Kasumi-1 (cell line): ENCODE results near the gene OSM.

Experiments used
- DNase-seq, 2 experiments: peaks; one replicate each; lab custom pipeline; 2025; lab: John Stamatoyannopoulos, UW

The OSM gene

DNA sequence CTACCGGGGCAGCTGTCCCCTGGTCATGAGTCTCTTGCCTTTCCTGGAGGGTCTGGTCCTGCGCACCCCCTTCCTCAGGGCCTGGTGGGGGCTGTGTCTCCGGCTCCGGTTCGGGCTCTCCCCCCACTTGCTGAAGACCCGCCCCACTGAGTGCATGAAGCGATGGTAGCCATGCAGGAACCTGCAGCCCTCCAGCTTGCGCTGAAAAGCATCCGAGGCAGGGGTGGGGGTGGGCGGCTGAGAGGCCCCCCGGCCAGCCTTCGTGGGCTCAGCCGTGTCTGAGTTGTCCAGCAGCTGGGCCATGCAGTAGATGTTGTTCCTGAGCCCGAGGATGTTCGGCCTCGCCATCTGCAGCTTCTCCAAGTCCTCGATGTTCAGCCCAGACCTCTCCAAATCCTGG is 2.8 kb downstream of the OSM start:
- DNase-seq = no peak

DNA sequence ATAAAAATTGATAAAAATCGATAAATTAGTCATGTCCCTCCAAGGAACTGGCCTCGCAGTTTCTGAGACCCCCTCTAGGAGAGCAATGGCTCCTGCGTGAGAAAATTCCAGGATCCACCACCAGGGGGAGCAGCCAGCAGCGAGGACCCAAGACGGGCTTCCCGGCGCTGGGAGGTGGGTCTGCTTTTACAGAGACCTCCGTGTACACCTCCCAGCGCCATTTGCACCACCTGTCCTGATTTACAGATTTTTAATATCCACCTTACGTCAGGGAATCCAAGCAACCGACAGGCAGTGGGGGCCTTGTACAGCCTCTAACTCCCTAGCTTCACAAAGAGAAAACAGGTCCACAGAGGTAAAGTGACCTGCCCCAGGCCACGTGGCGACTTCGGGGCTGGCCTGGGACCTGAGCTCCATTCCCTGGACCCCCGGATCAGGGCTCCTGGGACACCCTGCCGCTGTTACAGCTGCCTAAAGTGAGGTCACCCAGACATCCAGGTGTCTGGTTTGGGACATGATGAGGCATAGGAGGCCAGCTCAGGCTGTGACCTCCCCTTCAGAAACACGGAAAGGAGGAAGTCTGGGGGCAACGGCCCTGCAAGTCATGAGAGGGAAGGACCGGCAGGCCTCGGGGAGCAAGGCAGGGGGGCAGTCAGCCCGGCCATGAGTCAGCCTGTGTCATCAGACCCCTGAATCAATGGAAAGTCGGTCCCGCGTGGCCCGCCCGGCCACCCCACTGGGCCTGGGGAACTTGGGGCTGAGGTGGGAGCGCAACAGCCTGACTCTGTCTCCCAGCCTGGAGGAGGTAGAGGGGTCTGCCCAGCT is 3.5 kb downstream of the OSM start:
- peak; percentile 58 to 63 for DNase-seq

DNA sequence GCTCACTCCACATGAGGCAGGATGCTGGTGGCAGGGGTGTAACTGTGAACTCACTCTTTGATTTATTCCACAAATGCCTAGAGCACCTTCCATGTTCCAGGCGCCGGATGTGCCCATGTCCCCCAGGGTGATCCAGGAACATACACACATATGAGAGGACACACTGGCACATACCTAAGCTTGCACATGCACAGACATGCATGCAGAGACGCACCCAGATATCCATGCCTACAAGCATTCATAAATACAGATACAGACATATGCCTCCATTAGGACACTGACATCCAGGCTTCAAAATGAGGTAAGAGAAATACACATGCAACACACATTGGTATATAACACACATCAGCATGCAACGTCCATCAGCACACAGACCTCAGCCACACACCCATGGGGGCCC is 4.5 kb downstream of the OSM start:
- DNase-seq = no peak

DNA sequence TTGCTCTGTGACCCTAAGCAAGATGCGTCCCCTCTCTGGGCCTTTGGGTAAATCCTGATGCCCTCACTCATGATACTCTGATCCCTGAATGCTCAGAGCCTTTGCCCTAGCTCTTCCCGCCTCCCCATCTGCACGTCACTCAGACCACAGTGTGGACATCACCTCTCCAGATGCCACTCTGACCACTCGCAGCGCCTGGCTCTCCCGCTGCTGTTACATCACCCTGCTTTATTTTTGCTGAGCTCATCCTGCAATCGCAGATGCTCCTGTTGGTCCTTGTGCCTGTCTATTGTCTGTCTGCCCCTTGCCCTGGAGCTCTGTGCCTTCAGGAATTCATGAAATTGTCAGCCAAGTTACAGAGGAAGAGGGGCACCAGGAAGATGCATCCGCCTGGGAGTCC is 5.5 kb downstream of the OSM start:
- DNase-seq = no peak

DNA sequence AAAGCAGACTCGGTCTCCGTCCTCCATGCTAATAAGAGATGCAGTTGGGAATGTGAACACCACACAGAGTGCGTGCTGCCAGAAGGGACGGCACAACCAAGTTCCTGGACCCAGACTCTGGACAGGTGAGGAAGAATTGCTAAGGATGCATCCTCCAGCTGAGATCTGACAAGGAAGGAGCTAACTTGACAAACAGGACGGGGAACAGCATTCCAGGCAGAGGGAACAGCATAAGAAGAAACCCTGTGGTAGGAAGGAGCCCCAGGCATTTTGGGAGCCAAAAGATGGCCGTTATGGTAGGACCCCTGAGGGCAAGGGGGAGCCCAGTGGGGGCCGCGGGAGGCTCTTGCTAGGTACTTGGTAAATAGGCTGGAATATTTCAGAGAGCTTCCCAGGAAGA is 6.0 kb downstream of the OSM start:
- no peak for DNase-seq

DNA sequence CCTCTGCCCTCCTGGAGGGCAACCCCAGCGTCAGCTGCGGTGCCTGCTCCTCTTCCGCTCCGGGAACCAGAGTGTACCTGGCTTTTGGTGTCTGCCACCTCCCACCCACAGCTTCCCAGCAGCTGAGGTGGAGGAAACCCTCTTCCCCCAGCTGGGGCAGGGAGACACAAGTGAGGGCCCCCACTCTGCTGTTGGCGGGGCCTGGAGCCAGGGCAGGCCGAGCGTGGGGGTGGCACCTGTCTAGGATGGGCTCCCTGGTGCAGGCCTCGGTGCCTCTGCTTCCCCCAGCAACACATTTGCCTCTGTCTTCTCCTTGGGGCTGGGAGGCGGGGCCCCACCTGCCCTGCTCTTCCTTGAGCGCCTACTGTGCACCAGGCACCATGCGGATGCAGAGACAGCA is 6.4 kb downstream of the OSM start:
- DNase-seq = no peak

DNA sequence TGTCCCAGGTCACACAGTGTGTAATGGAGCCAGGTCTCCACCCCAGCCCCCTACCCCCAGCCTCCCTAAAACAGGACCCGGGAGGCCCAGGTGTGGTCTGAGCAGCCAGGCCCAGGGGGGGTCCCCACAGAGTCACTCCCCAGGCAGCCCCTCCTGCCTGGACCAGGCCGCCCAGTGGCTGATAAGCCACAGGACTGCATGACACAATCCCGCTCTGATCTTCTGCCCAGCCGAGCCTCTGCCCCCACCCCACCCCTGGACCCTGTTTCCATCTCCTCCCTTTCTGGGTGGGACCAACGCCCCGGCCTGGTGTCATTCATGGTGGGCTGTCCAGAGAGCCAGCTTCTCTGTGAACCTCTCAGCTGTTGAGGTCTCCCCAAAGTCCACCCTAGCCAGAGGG is 12.3 kb downstream of the OSM start:
- no peak for DNase-seq

DNA sequence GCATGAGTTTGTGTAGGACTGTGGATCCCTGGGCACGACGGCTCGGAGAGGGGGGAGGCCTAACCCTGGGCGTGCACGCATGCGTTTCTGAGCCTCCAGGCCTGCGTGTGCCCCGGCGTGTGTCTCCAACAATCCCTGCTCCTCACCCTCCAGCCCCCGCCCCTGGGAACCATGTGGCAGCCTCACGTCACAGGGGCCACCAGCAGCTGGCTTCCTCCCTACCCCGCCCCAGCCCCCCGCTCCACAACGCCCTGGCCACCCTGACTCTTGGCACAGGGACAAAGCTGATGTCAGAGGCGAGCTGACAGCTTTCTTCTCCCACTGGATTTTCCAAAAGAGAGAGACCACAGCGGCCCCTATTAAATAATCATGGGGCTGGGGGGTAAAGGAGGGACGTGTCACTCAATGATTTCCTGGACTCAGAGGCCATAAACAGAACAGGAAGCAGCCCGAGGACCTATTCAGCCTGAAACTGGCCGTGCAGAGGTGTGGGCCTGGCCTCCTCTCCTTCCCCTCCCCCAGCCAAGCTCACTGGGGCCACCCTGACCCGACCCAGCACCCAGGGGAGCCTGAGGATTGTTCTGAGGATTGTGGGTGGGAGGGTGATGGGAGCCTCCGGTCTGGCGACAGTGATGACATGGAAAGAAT is 13.3 kb downstream of the OSM start:
- DNase-seq = no peak

DNA sequence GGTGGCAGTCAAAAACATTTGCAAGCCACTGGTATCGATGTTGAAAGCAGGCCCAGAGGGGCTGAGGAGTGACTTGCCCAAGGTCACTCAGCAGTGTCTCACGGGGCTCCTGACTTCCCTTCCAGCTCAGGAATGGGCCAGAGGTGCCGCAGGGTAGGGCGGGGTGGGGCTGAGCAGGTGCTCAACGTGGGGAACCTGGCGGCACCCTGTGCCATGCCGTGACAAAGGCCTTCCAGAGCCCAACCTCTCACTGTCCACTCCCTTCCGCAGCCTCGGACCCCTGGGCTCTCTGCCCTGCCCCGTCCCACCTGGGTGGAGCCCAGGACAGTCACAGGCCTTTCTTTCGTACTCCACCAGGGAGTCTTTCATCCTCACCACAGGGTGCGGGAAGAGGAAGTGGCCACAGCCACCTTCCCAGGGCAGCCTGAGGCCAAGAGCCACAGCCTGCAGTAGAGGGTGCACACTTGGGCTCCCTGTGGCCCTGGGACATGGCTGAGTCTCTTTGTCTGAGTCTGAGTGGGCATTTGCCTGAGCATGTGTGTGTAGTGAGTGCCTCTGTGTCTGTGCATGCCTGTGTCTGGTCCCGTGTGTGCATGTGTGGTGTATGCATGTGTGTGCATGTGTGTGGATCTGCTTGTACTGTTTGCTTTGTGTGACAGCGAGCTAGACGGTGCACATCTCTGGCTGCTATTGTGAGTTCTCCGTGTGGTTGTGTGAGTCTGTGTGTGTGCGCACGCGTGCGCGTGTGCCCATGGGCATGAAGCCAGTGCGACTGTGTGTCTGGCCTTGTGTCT is 14.0 kb downstream of the OSM start:
- no peak for DNase-seq

DNA sequence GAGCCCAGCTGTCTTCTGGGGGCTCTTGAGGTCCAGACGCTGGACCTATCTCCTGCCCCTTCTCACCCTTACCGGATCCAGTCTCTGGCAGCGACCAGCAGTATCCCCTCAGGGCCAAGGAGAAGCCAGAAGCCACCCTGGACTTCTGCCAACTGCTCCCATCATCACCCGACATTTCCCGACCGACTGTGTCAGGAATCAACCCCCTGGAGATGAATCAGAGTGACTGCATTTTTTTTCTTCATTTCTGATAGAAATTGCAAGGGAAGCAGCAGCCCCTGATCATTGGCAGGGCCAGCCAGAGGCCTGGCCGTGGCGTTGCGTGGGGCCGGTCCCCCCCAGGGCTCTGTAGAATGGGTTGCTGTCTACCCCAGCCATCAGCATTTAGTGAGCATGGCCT is 14.9 kb downstream of the OSM start:
- DNase-seq = no peak

DNA sequence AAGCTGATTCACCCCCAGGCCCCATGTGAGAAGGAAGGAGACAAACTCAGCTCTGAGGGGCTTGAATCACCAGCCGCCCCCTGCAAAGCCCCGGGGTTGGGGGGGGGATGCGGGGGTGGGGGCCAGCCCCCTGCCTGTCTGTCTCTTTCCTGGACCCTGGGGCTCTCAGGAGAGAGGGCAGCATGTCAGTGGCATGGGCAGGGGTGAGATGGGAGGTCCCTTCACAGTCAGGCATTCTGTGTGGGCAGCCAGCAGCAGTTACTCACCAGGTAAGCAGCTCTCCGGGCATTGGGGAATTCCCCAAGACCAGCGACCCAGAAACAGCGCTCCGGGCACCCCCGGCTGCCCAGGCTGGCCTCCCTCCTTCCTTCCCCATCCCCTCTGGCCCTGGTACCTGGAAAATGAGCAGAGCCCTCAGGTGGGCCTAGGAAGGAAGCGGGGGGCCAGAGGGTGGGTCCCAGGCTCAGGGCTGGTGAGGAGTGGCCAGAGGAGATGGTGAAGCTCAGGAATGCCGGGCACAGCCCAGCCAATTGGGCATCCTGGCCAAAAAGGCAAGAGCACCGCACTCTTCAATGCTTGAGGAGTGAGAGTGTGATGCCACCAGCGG is 15.9 kb downstream of the OSM start:
- no peak for DNase-seq

DNA sequence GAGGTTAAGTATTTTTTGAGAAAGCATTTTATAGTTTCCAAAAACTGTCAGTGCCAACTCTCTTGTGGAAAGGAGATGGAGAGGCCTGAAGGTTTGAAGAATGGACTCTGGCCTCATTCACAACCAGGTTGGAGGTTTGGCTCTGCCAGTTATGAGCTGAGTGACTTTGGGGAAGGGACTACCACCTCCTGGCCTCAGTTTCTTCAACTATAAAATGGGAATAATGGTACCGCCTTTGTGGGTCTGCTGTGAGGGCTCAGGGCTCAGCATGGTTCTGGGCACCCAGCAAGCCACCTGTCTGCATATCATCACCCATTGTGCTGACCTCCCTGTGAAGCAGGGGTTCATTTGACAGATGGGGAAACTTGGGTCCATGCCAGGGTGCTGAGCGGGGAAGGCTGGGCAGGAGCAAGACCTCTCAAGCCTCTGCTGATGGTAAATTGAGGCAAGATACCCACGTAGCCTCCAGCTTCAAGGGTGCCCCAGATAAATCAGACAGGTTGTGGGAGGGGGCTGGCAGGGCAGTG is 16.5 kb downstream of the OSM start:
- no peak for DNase-seq

DNA sequence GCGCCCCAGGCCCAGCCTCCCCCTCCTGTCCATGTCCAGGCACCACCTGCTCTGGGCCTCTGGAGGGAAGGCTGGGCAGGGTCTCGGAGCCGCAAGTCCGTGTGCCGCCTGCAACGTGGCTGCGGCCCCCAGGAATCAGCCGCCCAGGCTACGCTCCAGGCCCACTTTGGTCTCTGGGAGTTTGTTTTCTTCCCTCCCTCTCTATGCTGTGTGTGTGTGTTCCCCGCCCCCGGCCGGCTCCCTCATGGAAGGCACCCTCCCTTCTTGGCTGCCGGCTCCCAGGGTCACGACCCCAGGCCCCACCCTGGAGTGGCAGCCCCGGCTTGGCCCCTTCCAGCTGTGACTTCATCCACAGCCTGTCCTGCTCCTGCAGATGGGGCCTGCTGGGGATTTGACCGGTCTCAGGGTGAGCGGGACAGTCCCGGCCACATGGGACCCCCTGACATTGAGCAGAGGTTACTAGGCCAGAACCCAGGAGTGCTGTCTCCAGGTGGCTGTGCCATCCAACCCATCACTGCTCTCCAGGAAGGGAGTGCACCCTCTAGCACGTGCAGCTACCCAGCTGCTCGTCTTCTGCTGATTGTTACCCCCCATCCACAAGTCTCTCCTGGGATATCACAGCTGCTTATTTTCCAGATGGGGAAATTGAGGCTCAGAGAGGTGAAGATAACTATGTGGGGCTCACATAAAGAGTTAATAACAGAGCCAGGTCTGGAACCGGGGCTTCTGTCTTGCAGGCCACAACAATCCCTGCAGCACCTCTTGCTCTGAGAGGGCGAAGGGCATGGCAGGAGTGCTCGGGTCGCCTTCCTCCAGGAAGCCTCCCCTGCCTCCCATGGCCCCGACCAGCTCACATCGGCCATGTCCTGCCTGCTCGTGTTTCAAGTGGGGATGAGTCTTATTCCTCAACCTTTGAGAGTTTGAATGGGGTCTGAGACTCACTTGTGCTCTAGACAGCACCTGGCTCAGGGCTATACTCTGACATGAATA is 17.3 kb downstream of the OSM start:
- no peak for DNase-seq

DNA sequence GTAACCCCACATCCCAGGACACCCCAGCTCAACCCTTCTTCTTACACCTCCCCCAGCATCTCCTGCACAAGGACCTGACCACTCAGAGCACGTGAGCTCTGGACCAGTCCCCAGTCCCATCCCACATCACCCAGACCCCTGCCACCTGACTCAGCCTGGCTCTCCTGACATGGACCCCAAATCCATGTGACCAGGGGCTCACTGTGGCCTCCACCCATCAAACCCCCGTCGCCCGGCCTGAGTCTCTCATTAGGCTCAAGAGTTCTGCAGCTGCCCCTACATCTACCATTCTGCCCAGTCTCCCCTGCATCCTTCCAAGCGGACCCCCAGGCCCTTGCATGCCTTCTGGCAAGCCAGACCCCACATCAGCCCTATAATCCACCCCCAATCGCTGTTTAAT is 18.2 kb downstream of the OSM start:
- DNase-seq = no peak

DNA sequence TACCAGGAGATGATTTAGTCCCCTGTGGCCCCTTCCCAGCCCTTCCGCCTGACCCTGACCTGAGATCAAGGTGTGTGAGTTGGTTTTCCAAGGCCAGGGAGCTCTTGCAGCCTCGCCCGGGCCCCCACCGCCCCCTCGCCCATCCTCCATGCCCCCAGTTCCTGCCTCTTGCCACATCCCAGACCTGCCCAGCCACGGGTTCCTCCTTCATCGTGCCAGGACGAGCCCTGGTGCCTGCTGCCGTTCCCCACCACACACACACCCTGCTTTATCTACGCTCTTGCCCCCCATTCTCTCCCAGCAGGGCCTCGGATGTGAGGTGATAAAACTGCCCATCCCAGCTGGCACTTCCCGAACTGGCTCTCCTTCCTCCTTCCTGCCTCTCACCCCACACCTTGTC is 18.7 kb downstream of the OSM start:
- DNase-seq = no peak

DNA sequence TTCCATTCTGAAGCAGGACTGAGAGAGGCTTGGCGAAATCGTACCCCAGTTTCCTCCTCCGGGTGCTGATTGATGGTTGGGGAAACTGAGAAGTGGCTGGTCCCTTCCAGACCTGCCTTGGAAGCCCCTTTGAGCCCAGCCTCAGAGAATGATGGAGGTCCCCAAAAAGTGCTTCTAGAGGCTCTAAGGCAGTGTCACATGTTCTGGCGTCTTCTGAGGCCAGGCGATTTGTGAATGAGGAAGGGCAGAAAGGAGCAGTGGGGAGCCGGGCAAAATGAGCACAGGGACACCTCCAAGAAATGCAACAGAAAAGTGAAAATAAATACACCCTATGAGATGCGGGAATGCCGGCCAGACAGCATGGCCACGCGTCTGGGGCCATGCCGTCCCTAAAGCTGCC is 19.1 kb downstream of the OSM start:
- no peak for DNase-seq

DNA sequence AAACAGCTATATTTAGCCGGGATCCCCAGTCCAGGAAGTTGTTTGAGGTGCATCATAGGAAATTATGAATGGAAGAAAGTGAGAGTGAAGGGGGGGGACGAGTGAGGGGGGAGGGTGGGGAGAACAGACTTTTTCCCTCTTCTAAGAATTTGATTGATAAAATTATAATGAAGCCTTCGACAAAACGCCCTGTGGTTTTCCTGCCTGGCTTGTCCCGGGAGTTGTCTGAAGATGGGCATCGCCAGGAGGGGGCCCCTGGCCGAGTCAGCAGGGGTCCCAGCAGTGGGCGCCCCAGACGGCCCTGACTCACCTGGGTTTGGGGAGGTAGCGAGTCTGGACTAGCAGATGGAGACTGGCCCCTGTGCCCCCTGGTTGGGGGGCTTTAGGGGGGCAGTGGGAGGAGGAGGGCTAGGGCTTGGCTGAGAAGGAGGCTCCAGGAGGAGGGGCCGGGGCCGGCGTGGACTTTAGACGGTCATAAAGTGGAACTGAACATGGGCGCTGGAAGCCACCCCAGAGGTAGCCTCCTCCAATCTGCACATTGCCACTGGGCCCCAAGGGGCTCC is 19.8 kb downstream of the OSM start:
- no peak for DNase-seq

DNA sequence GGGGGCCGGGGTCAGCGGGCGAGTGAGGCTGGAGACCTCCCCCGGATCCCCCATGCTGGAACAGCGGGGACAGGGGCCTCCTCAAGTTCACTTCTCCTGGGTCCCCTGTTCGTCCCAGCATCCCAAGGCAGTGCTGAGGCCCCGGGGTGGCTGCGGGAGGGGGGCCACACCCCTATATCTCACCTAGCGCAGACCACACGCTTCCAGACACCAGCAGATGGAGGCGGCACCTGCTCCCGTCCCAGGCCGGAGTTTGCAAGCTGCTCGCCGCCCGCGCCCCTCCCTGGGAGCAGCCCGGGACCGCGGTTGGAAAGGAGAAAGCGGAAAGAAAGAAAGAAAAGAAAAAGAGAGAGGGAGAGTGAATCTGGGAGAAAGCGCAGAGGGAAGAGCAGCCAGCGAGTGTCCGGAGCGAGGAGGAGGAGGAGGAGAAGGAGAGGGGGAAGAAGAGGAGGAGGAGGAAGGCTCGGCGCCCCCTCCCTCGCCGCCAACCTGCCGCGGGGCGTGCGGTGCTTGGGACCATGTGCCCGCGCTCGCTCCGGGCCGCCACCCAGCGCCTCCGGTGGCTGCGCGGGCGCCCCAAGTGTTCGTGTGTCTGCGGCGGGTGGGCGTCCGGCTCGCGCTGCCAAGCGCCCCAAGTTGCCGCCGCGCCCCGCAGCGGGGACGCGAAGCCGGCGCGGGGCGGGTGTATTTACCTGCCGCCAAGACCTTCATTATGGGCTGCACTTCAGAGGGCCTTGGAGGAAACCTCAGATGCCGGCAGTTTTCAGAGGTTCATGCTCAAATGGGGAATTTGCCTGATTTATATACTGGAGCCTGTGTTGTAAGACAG is 20.5 kb downstream of the OSM start, which contains the start of gene LIF:
Gene LIF (minus strand): TSS at position 775 of the 829 bp plus-strand sequence. CDS start 64 bp downstream, at position 711.
- peak in 1 of 2 experiments; percentile 36 for DNase-seq

DNA sequence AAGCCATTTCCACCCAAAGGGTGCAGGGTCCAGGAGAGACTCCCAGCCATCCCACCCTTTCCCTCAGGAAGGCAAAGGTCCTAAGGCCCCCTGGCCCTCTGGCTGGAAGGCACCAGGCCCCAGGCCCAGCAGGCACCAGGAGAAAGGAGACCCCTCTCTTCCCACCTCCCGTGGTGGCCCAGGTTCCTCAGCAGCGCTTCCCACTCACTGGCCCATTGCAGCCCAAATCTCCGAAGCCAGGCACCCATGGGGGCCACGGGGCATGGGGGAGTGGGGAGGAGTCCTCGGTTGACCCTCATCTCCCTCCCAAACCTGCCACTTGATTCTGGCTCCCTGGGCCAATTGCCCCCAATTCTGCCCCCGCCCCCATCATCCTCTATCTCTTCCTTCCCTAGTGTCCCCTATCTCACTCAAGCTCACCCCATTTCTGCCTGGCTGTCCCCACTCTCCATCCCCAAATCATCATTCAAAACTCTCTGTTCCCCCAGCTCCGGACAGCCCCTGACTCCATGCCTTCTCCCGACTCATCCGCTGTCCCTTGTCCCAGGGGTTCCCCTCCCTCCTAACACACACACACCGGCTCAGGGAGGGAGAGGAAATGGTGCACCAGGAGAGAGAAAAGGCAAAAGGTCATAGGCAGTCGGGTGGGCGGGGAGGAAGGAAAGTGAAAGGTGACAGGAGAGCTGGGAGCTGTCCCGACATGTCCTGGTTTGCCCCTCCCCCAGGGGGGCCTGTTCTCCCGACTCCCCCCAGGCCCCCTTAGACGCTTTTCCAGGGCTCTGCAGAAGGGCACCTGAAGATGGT is 21.3 kb downstream of the OSM start:
- no peak for DNase-seq
